HL-60 (cell line): ENCODE data around the gene RNU4-1.

Source experiments
- CTCF ChIP-seq: IDR thresholded peaks from one replicate; pipeline ENCODE4 v1.5.1; 2011; ENCODE audit warnings: low read length, control low read depth, inconsistent platforms; ENCODE audit not compliant: insufficient read depth
- POLR2AphosphoS5 ChIP-seq: IDR thresholded peaks from 2 replicates; pipeline ENCODE4 v1.6.1; 2012; ENCODE audit warnings: low read depth
- REST ChIP-seq: IDR thresholded peaks from 2 replicates; pipeline ENCODE4 v1.6.1; 2012; ENCODE audit warnings: low read depth; ENCODE audit not compliant: insufficient replicate concordance

- no peak for TF ChIP-seq CTCF
- no peak for TF ChIP-seq POLR2AphosphoS5
- TF ChIP-seq REST: no peak
Measured at GRCh38 chr12:120264904-120265472, 28.0 kb downstream of the RNU4-1 start.
